Measurements from ENCODE around the gene SUSD4. TPM values are rescaled to one million over a fixed set of nuclear protein-coding genes. Genes with fewer than 3 reads are reported as not detected.

Gene SUSD4
- total and polyA plus RNA-seq, 2 of the 8 experiments (the other 6 are each of a cell fraction or from before 2014, with no cell fraction given) = 3.9 to 5.2 TPM

GRCh38 chr1:223413216-223413615, 49.2 kb upstream of the SUSD4 start:
- Histone ChIP-seq H3K27me3 (replicated peaks in 1 of 4; ENCODE audit: control insufficient read depth in 3 of 4, extremely low read depth in 1 of 4, insufficient read depth in 3 of 4, low read length in 3 of 4) (no peaks in the 10 kb centered on the region), H3K79me1 (ENCODE audit: low read depth, low read length) (no peaks in the 10 kb centered on the region), H3K23me2 (ENCODE audit: low read depth, low read length) (no peaks in the 10 kb centered on the region), H3K9ac (replicated peaks in 1 of 4; ENCODE audit: extremely low read depth in 1 of 4, low read depth in 3 of 4, low read length in 3 of 4) (no peak overlapping the region), H3K4me2 (ENCODE audit: insufficient read depth in 1 of 2, low read depth in 2 of 2, low read length in 2 of 2) (no peak overlapping the region), H3K36me3 (ENCODE audit: control insufficient read depth in 2 of 4, insufficient read depth in 4 of 4, low read length in 3 of 4) (no peaks in the 10 kb centered on the region), H3K4me3 (ENCODE audit: extremely low read depth in 1 of 4, insufficient read depth in 2 of 4, low read depth in 3 of 4, low read length in 4 of 4) (no peak overlapping the region), H3K14ac (ENCODE audit: insufficient read length) (no peak overlapping the region), H3K18ac (ENCODE audit: extremely low read depth, low read length) (no peak overlapping the region), H4K5ac (ENCODE audit: insufficient read length, low read depth, low read length) (no peak overlapping the region), H4K20me1 (replicated peaks in 1 of 2; ENCODE audit: control insufficient read depth in 1 of 2, insufficient read depth in 2 of 2, low read length in 2 of 2) (no peaks in the 10 kb centered on the region), H2BK20ac (ENCODE audit: low read length) (no peak overlapping the region), H2BK15ac (ENCODE audit: low read length) (no peak overlapping the region), H3K4me1 (replicated peaks in 1 of 4; ENCODE audit: control insufficient read depth in 3 of 4, insufficient read depth in 4 of 4, low read length in 3 of 4) (0 out of 7 replicates have a peak, but pooled peaks cover 0 to under 1% (median 0%) of the 10 kb centered on the region in 4 experiments), H3K79me2 (ENCODE audit: control insufficient read depth in 1 of 2, insufficient read depth in 2 of 2, low read length in 2 of 2) (no peaks in the 10 kb centered on the region), H2AK5ac (ENCODE audit: low read depth, low read length) (no peak overlapping the region), H3K23ac (ENCODE audit: insufficient read length) (no peak overlapping the region), H2BK120ac (replicated peaks; ENCODE audit: low read depth, low read length) (no peak overlapping the region), H2AFZ (ENCODE audit: low read length) (no peak overlapping the region), H4K91ac (replicated peaks; ENCODE audit: insufficient read length, low read length) (no peak overlapping the region), H2BK12ac (ENCODE audit: low read depth, low read length) (no peak overlapping the region), H3K9me3 (ENCODE audit: insufficient read depth in 2 of 2, low read depth in 1 of 2, low read length in 1 of 2) (no peaks in the 10 kb centered on the region), H3K56ac (replicated peaks; ENCODE audit: insufficient read length, low read depth, low read length) (no peak overlapping the region), H4K8ac (ENCODE audit: extremely low read depth, insufficient read depth, low read length) (no peak overlapping the region), H2BK5ac (ENCODE audit: low read depth, low read length) (no peak overlapping the region), H3K27ac (ENCODE audit: low read depth, low read length) (no peak overlapping the region), H3K4ac (replicated peaks; ENCODE audit: insufficient read length, low read depth, low read length) (no peak overlapping the region)
- ChIA-PET CTCF (ENCODE audit: partially characterized antibody) (no interaction called here), POLR2A (ENCODE audit: partially characterized antibody) (no interaction called here)
- no peak for DNase-seq (ENCODE audit: low read depth in 1 of 2, low spot score in 2 of 2)
- FAIRE-seq = no peak
- TF ChIP-seq USF2 (IDR thresholded peaks at IDR 0.05; ENCODE audit: low read length) (no peak), JUN (IDR thresholded peaks at IDR 0.05; ENCODE audit: low read depth, low read length) (no peak), EGR1 (IDR thresholded peaks at IDR 0.05; ENCODE audit: borderline replicate concordance, low read depth, low read length) (no peak), ZNF274 (IDR thresholded peaks at IDR 0.05; ENCODE audit: borderline replicate concordance, extremely low read depth, low read length) (no peak)
- 88% methylated on average over 2 of the region's 2 CpGs; no CpG with 5 or more reads in 1 of the 2 experiments for WGBS, 2 experiments (ENCODE audit: extremely low coverage in 1 of 2, insufficient coverage in 1 of 2, insufficient read length in 1 of 2, insufficient replicate concordance in 2 of 2, low coverage in 1 of 2, low lambda C conversion rate in 2 of 2, missing lambda C conversion rate in 1 of 2)

All from H1 (cell line).